Prostate gland (tissue), 2 donors: ENCODE results near the gene SCMH1. TPM values are rescaled to one million over a fixed set of nuclear protein-coding genes. Genes with fewer than 3 reads are reported as not detected.

Experiments
- DNase-seq: peaks from one replicate; pipeline ENCODE4 v3.0.0-alpha.2; 2019; ENCODE audit warnings: low spot score
- H3K27ac ChIP-seq, 2 donors: fragments of 200-600 bp; sonication (generic); 2 replicates each; pipeline ENCODE4 v1.5.1; 2017 to 2019
- H3K27me3 ChIP-seq: fragments of 200-600 bp; sonication (generic); replicated peaks from 2 replicates; pipeline ENCODE4 v1.5.1; 2019; ENCODE audit not compliant: insufficient read depth
- H3K36me3 ChIP-seq, 2 donors: fragments of 200-600 bp; sonication (generic); 1 replicate in 1 of 2; 2 replicates in 1 of 2; pipeline versions ENCODE4 v1.5.1 to v1.8.1; 2017 to 2019
- H3K4me1 ChIP-seq: fragments of 200-600 bp; sonication (generic); replicated peaks from 2 replicates; pipeline ENCODE4 v1.5.1; 2019
- H3K4me3 ChIP-seq, 2 donors: fragments of 200-600 bp; sonication (generic); 2 replicates each; pipeline ENCODE4 v1.5.1; 2017 to 2019
- H3K9me3 ChIP-seq: fragments of 200-600 bp; sonication (generic); 2 replicates; pipeline ENCODE4 v1.5.1; 2017
- POLR2A ChIP-seq: fragments of 450-650 bp; IDR thresholded peaks from one replicate; pipeline ENCODE4 v1.6.1; 2016; ENCODE audit warnings: antibody characterized with exemption, mild to moderate bottlenecking
- POLR2AphosphoS5 ChIP-seq: sonication (generic); formaldehyde crosslinking; IDR thresholded peaks from one replicate; pipeline ENCODE4 v1.6.1; 2017; ENCODE audit warnings: antibody characterized with exemption
- WGBS: methylation state at CpG from one replicate; pipeline ENCODE4 v1.1.5; 2018; 5-methylcytosine and 5-hydroxymethylcytosine counted together
- intact Hi-C: fragments of 100-400 bp; cut with DNase I; formaldehyde crosslinking; loops from one replicate; pipeline ENCODE4 v1.14.2; 2022
- total RNA-seq, 2 donors: library from RNA; depleted of rRNA; stranded (reverse); fragments of >200 nt; gene quantifications; one replicate each; pipeline ENCODE4 v1.1.0, GENCODE V29; 2016
- TF ChIP-seq, protein P1 (sequence below), 4 experiments: fragments of 200-600 bp in 2 of 4; fragments of 450-650 bp in 2 of 4; sonication (generic) in 2 of 4; IDR thresholded peaks; 1 replicate in 3 of 4; 2 replicates in 1 of 4; pipeline ENCODE4 v1.5.1; 2016 to 2019; ENCODE audit warnings: antibody characterized with exemption in 4 of 4, mild to moderate bottlenecking in 2 of 4, moderate library complexity in 2 of 4

SCMH1 gene
- total RNA-seq, 2 donors from 2014 or later: 49.0 to 62.7 TPM

DNA sequence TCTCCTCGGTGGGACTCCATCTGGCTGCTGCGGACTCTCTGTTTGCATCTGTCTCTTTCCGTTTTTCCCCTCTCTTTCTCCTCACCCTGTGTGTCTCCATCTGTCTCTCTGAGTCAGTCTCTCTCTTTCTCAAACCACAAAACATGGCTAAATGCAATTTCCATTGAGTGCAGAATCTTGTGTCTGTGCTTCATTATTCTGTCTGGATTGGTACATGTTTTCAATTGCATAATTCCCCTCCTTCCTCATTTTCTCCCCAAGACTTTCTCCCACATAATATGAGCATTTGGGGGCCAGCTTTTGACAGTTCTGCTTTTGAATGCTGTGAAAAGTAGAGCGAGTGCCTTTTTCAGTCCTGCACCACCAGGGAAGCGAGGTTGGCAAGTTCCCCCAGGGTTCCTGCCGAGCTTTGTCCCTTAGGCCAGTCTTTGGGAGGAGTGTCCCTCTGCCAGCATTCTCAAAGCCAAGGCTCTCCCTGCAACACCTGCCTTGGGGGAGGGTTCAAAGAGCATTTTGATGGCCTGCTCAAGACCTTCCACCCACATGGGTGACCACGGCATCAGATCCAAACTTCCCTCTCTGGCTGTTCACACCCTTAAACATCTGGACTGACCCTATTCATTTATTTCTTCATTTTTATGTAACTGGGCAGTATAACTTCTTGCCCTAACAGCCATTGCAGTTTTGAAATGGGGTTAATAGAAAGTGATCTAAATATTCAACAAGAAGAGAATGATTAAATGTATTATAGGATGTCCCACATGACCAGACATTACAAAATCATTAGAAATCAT, 32.8 kb upstream of the SCMH1 start:
- H3K9me3 ChIP-seq: no peaks in the 10 kb centered on the region
- no peak for DNase-seq
- no peak overlapping the region for H3K27ac ChIP-seq
- WGBS: 77% methylated on average over 7 of the region's 7 CpGs
- no peaks in the 10 kb centered on the region for H3K27me3 ChIP-seq
- no peaks in the 10 kb centered on the region for H3K36me3 ChIP-seq
- no peak overlapping the region for H3K4me3 ChIP-seq
- TF ChIP-seq POLR2A (no peak), POLR2AphosphoS5 (no peak)
- TF ChIP-seq, protein P1, sequence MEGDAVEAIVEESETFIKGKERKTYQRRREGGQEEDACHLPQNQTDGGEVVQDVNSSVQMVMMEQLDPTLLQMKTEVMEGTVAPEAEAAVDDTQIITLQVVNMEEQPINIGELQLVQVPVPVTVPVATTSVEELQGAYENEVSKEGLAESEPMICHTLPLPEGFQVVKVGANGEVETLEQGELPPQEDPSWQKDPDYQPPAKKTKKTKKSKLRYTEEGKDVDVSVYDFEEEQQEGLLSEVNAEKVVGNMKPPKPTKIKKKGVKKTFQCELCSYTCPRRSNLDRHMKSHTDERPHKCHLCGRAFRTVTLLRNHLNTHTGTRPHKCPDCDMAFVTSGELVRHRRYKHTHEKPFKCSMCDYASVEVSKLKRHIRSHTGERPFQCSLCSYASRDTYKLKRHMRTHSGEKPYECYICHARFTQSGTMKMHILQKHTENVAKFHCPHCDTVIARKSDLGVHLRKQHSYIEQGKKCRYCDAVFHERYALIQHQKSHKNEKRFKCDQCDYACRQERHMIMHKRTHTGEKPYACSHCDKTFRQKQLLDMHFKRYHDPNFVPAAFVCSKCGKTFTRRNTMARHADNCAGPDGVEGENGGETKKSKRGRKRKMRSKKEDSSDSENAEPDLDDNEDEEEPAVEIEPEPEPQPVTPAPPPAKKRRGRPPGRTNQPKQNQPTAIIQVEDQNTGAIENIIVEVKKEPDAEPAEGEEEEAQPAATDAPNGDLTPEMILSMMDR (IDR thresholded peaks at IDR 0.05): no peak
- H3K4me1 ChIP-seq: no peaks in the 10 kb centered on the region
- intact Hi-C loops: no loop called here

DNA sequence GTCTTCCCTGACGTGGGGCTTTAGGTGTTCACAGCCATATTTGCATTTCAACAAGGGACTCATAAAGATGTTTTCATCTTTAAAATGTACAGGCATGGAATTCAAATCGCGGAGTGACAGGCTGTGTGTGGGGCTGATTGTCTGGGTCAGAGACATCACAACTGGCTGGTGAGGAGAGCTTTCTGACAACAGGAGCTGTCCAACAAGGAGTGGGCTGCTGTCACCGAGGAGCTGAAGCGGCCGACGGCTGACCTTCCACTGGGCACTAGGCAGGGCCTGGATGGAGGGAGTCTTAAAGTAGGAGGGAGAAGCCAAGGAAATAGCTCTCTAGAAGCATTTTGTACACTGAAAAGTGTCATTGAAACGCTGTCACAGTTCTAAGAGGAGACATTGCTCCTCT, 30.5 kb upstream of the SCMH1 start:
- Histone ChIP-seq H3K4me3 (no peak overlapping the region), H3K9me3 (no peaks in the 10 kb centered on the region), H3K4me1 (no peaks in the 10 kb centered on the region), H3K27ac (no peak overlapping the region), H3K27me3 (no peaks in the 10 kb centered on the region), H3K36me3 (no peaks in the 10 kb centered on the region)
- 81% methylated on average over 8 of the region's 8 CpGs for WGBS
- no peak for TF ChIP-seq POLR2A
- TF ChIP-seq, protein P1 (IDR thresholded peaks at IDR 0.05): no peak
- TF ChIP-seq POLR2AphosphoS5: no peak
- intact Hi-C loops: no loop called here
- no peak for DNase-seq

DNA sequence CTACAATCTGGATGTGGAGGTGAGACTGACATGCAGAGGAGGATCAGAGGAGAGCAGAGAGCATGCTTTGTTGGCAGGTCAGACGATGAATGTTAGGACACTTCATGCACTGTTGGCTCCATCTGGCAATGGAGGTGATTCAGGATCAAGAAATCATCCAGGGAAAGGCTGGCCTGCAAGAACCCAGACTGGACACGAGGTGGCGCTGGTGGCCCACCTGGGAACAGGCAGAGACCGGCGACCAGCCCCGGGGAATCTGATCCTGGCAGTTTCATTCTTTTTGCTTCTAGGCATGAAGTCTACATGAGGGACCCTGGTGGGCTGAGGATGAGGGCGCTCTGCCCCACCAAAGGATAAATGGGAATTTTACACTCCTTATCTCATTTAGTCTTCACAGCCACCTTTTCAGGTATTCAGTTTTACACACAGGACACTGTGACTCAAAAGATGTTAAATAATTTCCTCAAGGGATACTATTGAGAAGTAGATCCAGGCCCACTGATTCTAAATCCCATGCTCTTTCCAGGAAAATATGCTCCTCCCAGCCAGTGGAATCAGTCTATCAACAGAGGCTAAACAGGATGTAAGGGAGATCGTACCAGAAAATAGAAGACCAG, 26.2 kb upstream of the SCMH1 start:
- Histone ChIP-seq H3K9me3 (no peaks in the 10 kb centered on the region), H3K4me1 (no peaks in the 10 kb centered on the region), H3K27ac (no peak overlapping the region), H3K27me3 (no peaks in the 10 kb centered on the region), H3K4me3 (no peak overlapping the region), H3K36me3 (no peaks in the 10 kb centered on the region)
- 12% methylated on average over 8 of the region's 8 CpGs for WGBS
- intact Hi-C loops: loop anchor here (5.0 kb wide), 2 partner anchors 149 to 249 kb away; no protein-coding TSS in a partner anchor
- peak; percentile 70 for DNase-seq
- TF ChIP-seq POLR2A (no peak), POLR2AphosphoS5 (peak; percentile 47)
- TF ChIP-seq, protein P1 (IDR thresholded peaks at IDR 0.05): peak; percentile 94 to 97 (median 95)

- H3K4me1 ChIP-seq: no peaks in the 10 kb centered on the region
- no peaks in the 10 kb centered on the region for H3K36me3 ChIP-seq
- intact Hi-C loops: no loop called here
- DNase-seq: no peak
- no peak overlapping the region for H3K4me3 ChIP-seq
- WGBS: 81% methylated on average over 3 of the region's 3 CpGs
- H3K27me3 ChIP-seq: no peaks in the 10 kb centered on the region
- no peak overlapping the region for H3K27ac ChIP-seq
- no peaks in the 10 kb centered on the region for H3K9me3 ChIP-seq
- TF ChIP-seq, protein P1 (IDR thresholded peaks at IDR 0.05): no peak
- TF ChIP-seq POLR2AphosphoS5 (no peak), POLR2A (no peak)
These were observed 20.0 kb upstream of the SCMH1 start for GRCh38 chr1:41261926-41262618.
